Liver (tissue), 9 donors: ENCODE data around the gene CPNE8. TPM values are rescaled to one million over a fixed set of nuclear protein-coding genes. Genes with fewer than 3 reads are reported as not detected.

Source experiments
- DNase-seq: peaks from one replicate; pipeline ENCODE4 v3.0.0-alpha.2; 2017; ENCODE audit warnings: low spot score
- H3K27ac ChIP-seq, 2 donors: one replicate each; pipeline ENCODE4 v1.7.0; 2013; ENCODE audit warnings: inconsistent platforms in 2 of 2, low read length in 2 of 2, control low read depth in 1 of 2, low read depth in 1 of 2, mild to moderate bottlenecking in 1 of 2
- H3K27me3 ChIP-seq, 4 donors: one replicate each; pipeline versions ENCODE4 v1.6.1 to v1.7.0; 2013; ENCODE audit warnings: low read length in 3 of 4, inconsistent platforms in 1 of 4, mild to moderate bottlenecking in 1 of 4, moderate library complexity in 1 of 4; ENCODE audit not compliant: control insufficient read depth in 4 of 4, insufficient read depth in 4 of 4
- H3K36me3 ChIP-seq, 4 donors: one replicate each; pipeline versions ENCODE4 v1.6.1 to v1.7.0; 2013; ENCODE audit warnings: low read length in 3 of 4, mild to moderate bottlenecking in 3 of 4, low read depth in 1 of 4, moderate library complexity in 1 of 4; ENCODE audit not compliant: control insufficient read depth in 4 of 4, insufficient read depth in 3 of 4
- H3K4me1 ChIP-seq, 4 donors: one replicate each; pipeline versions ENCODE4 v1.6.1 to v1.7.0; 2013; ENCODE audit warnings: low read length in 3 of 4, mild to moderate bottlenecking in 3 of 4, moderate library complexity in 1 of 4; ENCODE audit not compliant: control insufficient read depth in 4 of 4, insufficient read depth in 4 of 4
- H3K4me3 ChIP-seq, 3 donors: one replicate each; pipeline versions ENCODE4 v1.6.1 to v1.7.0; 2013; ENCODE audit warnings: low read length in 3 of 3, control low read depth in 1 of 3, low read depth in 1 of 3, mild to moderate bottlenecking in 1 of 3
- H3K9ac ChIP-seq, 2 donors: one replicate each; pipeline ENCODE4 v1.7.0; 2013; ENCODE audit warnings: low read length in 2 of 2, mild to moderate bottlenecking in 2 of 2, moderate library complexity in 2 of 2, control low read depth in 1 of 2, low read depth in 1 of 2
- H3K9me3 ChIP-seq, 4 donors: one replicate each; pipeline versions ENCODE4 v1.6.1 to v1.7.0; 2013; ENCODE audit warnings: low read length in 3 of 4; ENCODE audit not compliant: control insufficient read depth in 4 of 4
- ATF3 ChIP-seq: IDR thresholded peaks from 2 replicates; pipeline ENCODE4 v1.6.1; 2016; ENCODE audit warnings: antibody characterized with exemption
- CTCF ChIP-seq: fragments of 150-350 bp; IDR thresholded peaks from 2 replicates; pipeline ENCODE4 v1.5.1; 2017; ENCODE audit warnings: improper control_type of control experiment, low read depth, low read length; ENCODE audit not compliant: missing input control
- EGR1 ChIP-seq, 2 donors: IDR thresholded peaks; 2 replicates each; pipeline ENCODE4 v1.6.1; 2016 to 2018; ENCODE audit warnings: antibody characterized with exemption in 2 of 2, low read depth in 2 of 2
- FOXA1 ChIP-seq: IDR thresholded peaks from 2 replicates; pipeline ENCODE4 v1.6.1; 2016; ENCODE audit warnings: antibody characterized with exemption
- GABPA ChIP-seq, 2 donors: IDR thresholded peaks in 1 of 2; conservative IDR thresholded peaks in 1 of 2; 2 replicates each; pipeline ENCODE4 v1.6.1; 2016; ENCODE audit warnings: antibody characterized with exemption in 2 of 2, mild to moderate bottlenecking in 1 of 2, moderate library complexity in 1 of 2
- HNF4G ChIP-seq: IDR thresholded peaks from 2 replicates; pipeline ENCODE4 v1.6.1; 2016; ENCODE audit warnings: antibody characterized with exemption
- MAX ChIP-seq: IDR thresholded peaks from 2 replicates; pipeline ENCODE4 v1.6.1; 2016; ENCODE audit warnings: antibody characterized with exemption
- NR2F2 ChIP-seq: IDR thresholded peaks from 2 replicates; pipeline ENCODE4 v1.6.1; 2016; ENCODE audit warnings: antibody characterized with exemption
- REST ChIP-seq: IDR thresholded peaks from 2 replicates; pipeline ENCODE4 v1.6.1; 2016; ENCODE audit warnings: antibody characterized with exemption, mild to moderate bottlenecking
- RXRA ChIP-seq, 2 donors: IDR thresholded peaks; 2 replicates each; pipeline ENCODE4 v1.6.1; 2017 to 2018; ENCODE audit warnings: antibody characterized with exemption in 2 of 2, mild to moderate bottlenecking in 1 of 2
- TAF1 ChIP-seq: conservative IDR thresholded peaks from 2 replicates; pipeline ENCODE4 v1.6.1; 2016; ENCODE audit warnings: antibody characterized with exemption, mild to moderate bottlenecking
- ZBTB33 ChIP-seq: IDR thresholded peaks from 2 replicates; pipeline ENCODE4 v1.6.1; 2016; ENCODE audit warnings: antibody characterized with exemption
- WGBS: extraction: QIAGEN DNeasy Blood & Tissue Kit; methylation state at CpG from one replicate; pipeline ENCODE4 v1.1.7; 2013; 5-methylcytosine and 5-hydroxymethylcytosine counted together
- polyA plus RNA-seq, 2 donors: library from polyadenylated mRNA; stranded (reverse) in 1 of 2; unstranded in 1 of 2; fragments of 200-250 nt in 1 of 2; fragments of >200 nt in 1 of 2; fragmentation: Nextera tagmentation in 1 of 2; extraction: Ambion mirVana in 1 of 2; gene quantifications; one replicate each; pipeline versions ENCODE4 v1.2.1 to v1.2.3, GENCODE V29; 2013 to 2015
- total RNA-seq, 2 donors: library from RNA; depleted of rRNA; stranded (reverse); fragments of >200 nt; gene quantifications; one replicate each; pipeline ENCODE4 v1.2.3, GENCODE V29; 2014
- donor health status: healthy.
- donor health status: healthy.
- donor health status: healthy.
- donor health status: healthy.
- donor health status: healthy.

Gene CPNE8
- total and polyA plus RNA-seq, 4 donors, result 4.2 to 27.4 (median 10.9) TPM

- no peak overlapping the region for H3K9ac ChIP-seq
- 74% methylated on average over 1 of the region's 1 CpG for WGBS
- H3K4me3 ChIP-seq, result no peak overlapping the region
- H3K27me3 ChIP-seq, result no peaks in the 10 kb centered on the region
- no peaks in the 10 kb centered on the region for H3K36me3 ChIP-seq
- H3K27ac ChIP-seq, result no peak overlapping the region
- no peak for DNase-seq
- no peak for TF ChIP-seq MAX
- TF ChIP-seq REST, result no peak
- no peak for TF ChIP-seq EGR1 (IDR thresholded peaks at IDR 0.05; ENCODE audit: low read depth in 2 of 2)
- TF ChIP-seq ZBTB33, result no peak
- no peak for TF ChIP-seq RXRA (IDR thresholded peaks at IDR 0.05)
- TF ChIP-seq TAF1, result no peak
- no peak for TF ChIP-seq FOXA1
- TF ChIP-seq GABPA (IDR thresholded peaks at IDR 0.05 in 1 of 2, conservative IDR thresholded peaks at IDR 0.05 in 1 of 2), result no peak
- no peak for TF ChIP-seq NR2F2
- TF ChIP-seq ATF3, result no peak
- no peak for TF ChIP-seq HNF4G
- no peak for TF ChIP-seq CTCF
- no peaks in the 10 kb centered on the region for H3K9me3 ChIP-seq
- H3K4me1 ChIP-seq, result peaks cover 13 to 46% (median 19%) of the 10 kb centered on the region in 4 donors
Measured at GRCh38 chr12:38887770-38888169, 17.6 kb downstream of the CPNE8 start.

- no peak overlapping the region for H3K27ac ChIP-seq
- H3K9me3 ChIP-seq, result peaks cover 0 to 3% (median 2%) of the 10 kb centered on the region in 4 donors
- H3K4me3 ChIP-seq, result no peak overlapping the region
- no peaks in the 10 kb centered on the region for H3K36me3 ChIP-seq
- TF ChIP-seq REST (no peak), EGR1 (IDR thresholded peaks at IDR 0.05; ENCODE audit: low read depth in 2 of 2) (no peak)
- no peaks in the 10 kb centered on the region for H3K27me3 ChIP-seq
- H3K4me1 ChIP-seq, result peaks cover 11 to 38% (median 19%) of the 10 kb centered on the region in 4 donors
- no peak for DNase-seq
- WGBS, result 97% methylated on average over 1 of the region's 1 CpG
- no peak overlapping the region for H3K9ac ChIP-seq
Measured at GRCh38 chr12:38886931-38887330, 18.5 kb downstream of the CPNE8 start.
